Uterus (tissue), 4 donors: ENCODE data around the gene KCTD2. TPM values are rescaled to one million over a fixed set of nuclear protein-coding genes. Genes with fewer than 3 reads are reported as not detected.

ENCODE experiments used
- DNase-seq, 2 donors: peaks; one replicate each; pipeline ENCODE4 v3.0.0-alpha.2; 2019 to 2020
- H3K27ac ChIP-seq, 2 donors: fragments of 200-600 bp; sonication (generic); 1 replicate in 1 of 2; 2 replicates in 1 of 2; pipeline ENCODE4 v1.5.1; 2016 to 2018
- H3K27me3 ChIP-seq, 2 donors: fragments of 200-600 bp; sonication (generic); one replicate each; pipeline ENCODE4 v1.5.1; 2018 to 2019; ENCODE audit warnings: control low read depth in 1 of 2
- H3K36me3 ChIP-seq, 2 donors: fragments of 200-600 bp; sonication (generic); one replicate each; pipeline ENCODE4 v1.5.1; 2019; ENCODE audit warnings: control low read depth in 1 of 2
- H3K4me1 ChIP-seq, 2 donors: fragments of 200-600 bp; sonication (generic); one replicate each; pipeline ENCODE4 v1.5.1; 2018 to 2019; ENCODE audit warnings: control low read depth in 1 of 2
- H3K4me3 ChIP-seq, 2 donors: fragments of 200-600 bp; sonication (generic); 1 replicate in 1 of 2; 2 replicates in 1 of 2; pipeline ENCODE4 v1.5.1; 2018 to 2019; ENCODE audit warnings: mild to moderate bottlenecking in 1 of 2
- H3K9me3 ChIP-seq, 2 donors: fragments of 200-600 bp; sonication (generic); one replicate each; pipeline ENCODE4 v1.5.1; 2019; ENCODE audit warnings: control low read depth in 1 of 2
- POLR2A ChIP-seq, 2 donors: fragments of 450-650 bp; IDR thresholded peaks; one replicate each; pipeline ENCODE4 v1.6.1; 2016; ENCODE audit warnings: antibody characterized with exemption in 2 of 2, mild to moderate bottlenecking in 1 of 2, moderate library complexity in 1 of 2
- intact Hi-C: fragments of 100-400 bp; cut with DNase I; formaldehyde crosslinking; loops from one replicate; pipeline ENCODE4 v1.15.1; 2023; ENCODE audit warnings: low total_unique reads
- total RNA-seq, 4 donors: library from RNA; depleted of rRNA in 3 of 4; stranded (reverse); fragments of >200 nt in 3 of 4; gene quantifications; one replicate each; pipeline versions ENCODE4 v1.1.0 to v1.2.4, GENCODE V29; 2014 to 2023
- TF ChIP-seq, protein P1 (sequence below), 4 experiments: fragments of 200-600 bp in 2 of 4; fragments of 450-650 bp in 2 of 4; sonication (generic) in 2 of 4; IDR thresholded peaks; one replicate each; pipeline ENCODE4 v1.5.1; 2016 to 2019; ENCODE audit warnings: antibody characterized with exemption in 4 of 4, mild to moderate bottlenecking in 2 of 4, moderate library complexity in 1 of 4
- donor health status: DM: yes; HTN: yes; CAD: no.

KCTD2 gene
- total RNA-seq, 4 donors from 2014 or later, result 2.4 to 39.0 (median 15.0) TPM

DNA sequence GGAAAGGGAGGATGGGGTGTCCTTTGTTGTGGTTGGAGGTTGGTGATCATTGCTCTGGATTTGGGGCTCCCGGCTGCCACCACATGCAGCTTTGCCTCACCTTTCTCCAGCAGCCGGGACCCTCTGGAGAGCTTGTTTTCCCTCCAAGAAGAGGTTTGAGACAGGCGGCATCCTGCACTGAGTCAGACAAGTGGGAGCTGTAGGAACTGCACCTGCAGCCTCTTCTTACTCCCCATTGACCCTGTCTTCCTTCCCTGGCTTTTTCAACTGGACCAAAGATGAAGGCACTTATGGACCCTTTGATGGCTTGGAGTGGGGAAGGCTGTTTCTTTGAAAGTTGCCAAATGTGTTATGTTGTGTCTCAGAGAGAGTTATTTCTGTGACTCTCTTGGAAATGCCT lies 16.6 kb downstream of the KCTD2 start:
- DNase-seq, result no peak
- no peaks in the 10 kb centered on the region for H3K27me3 ChIP-seq
- no peaks in the 10 kb centered on the region for H3K9me3 ChIP-seq
- no peaks in the 10 kb centered on the region for H3K4me1 ChIP-seq
- TF ChIP-seq, protein P1, sequence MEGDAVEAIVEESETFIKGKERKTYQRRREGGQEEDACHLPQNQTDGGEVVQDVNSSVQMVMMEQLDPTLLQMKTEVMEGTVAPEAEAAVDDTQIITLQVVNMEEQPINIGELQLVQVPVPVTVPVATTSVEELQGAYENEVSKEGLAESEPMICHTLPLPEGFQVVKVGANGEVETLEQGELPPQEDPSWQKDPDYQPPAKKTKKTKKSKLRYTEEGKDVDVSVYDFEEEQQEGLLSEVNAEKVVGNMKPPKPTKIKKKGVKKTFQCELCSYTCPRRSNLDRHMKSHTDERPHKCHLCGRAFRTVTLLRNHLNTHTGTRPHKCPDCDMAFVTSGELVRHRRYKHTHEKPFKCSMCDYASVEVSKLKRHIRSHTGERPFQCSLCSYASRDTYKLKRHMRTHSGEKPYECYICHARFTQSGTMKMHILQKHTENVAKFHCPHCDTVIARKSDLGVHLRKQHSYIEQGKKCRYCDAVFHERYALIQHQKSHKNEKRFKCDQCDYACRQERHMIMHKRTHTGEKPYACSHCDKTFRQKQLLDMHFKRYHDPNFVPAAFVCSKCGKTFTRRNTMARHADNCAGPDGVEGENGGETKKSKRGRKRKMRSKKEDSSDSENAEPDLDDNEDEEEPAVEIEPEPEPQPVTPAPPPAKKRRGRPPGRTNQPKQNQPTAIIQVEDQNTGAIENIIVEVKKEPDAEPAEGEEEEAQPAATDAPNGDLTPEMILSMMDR (IDR thresholded peaks at IDR 0.05), result no peak
- TF ChIP-seq POLR2A (IDR thresholded peaks at IDR 0.05), result no peak
- H3K36me3 ChIP-seq, result no peaks in the 10 kb centered on the region
- no peak overlapping the region for H3K4me3 ChIP-seq
- no peak overlapping the region for H3K27ac ChIP-seq
- intact Hi-C loops, result no loop called here

DNA sequence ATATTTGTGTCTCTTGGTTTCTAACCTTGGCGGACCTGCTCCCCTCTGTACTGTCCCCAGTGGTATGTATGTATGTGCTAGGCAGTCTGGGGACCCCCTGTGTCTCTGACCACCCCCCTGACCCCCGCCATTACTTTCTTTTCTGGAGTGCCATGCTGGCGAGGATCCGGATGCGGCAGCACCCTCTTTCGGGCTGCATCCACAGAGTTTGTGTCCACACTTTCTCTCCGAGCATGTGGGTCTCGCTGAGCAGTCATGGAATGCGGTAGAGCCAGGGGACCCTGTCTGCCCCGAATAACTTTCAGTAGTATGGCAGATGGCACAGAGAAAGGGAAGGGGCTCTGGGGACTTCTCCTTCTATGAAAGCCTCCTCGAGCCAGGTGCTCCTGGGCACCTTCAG lies 17.0 kb downstream of the KCTD2 start:
- Histone ChIP-seq H3K4me3 (no peak overlapping the region), H3K36me3 (no peaks in the 10 kb centered on the region), H3K27ac (no peak overlapping the region), H3K9me3 (no peaks in the 10 kb centered on the region), H3K27me3 (no peaks in the 10 kb centered on the region), H3K4me1 (no peaks in the 10 kb centered on the region)
- TF ChIP-seq, protein P1 (IDR thresholded peaks at IDR 0.05), result no peak
- TF ChIP-seq POLR2A (IDR thresholded peaks at IDR 0.05), result no peak
- DNase-seq, result no peak
- intact Hi-C loops, result no loop called here

DNA sequence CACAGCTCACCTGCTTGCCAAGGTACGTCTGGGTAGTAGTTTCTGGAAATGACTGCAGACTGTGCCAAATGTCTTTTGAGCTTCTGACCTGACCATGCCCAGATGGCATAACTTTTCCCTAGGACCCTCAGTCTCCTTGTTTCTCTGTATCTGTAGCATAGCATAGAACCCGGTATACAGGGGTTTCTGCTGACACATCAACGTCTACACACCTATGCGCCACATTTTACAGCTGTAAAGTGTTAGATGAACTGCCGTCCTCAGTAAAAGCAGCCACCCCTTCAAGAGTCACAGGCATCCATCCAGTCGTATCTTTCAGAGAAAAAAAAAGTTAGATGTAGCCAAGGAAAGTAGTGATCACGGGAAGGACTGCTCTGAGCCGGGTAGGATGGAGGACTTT lies 17.4 kb downstream of the KCTD2 start:
- intact Hi-C loops, result no loop called here
- DNase-seq, result no peak
- TF ChIP-seq, protein P1 (IDR thresholded peaks at IDR 0.05), result no peak
- TF ChIP-seq POLR2A (IDR thresholded peaks at IDR 0.05), result no peak
- no peaks in the 10 kb centered on the region for H3K36me3 ChIP-seq
- no peaks in the 10 kb centered on the region for H3K27me3 ChIP-seq
- H3K9me3 ChIP-seq, result no peaks in the 10 kb centered on the region
- H3K4me3 ChIP-seq, result no peak overlapping the region
- H3K4me1 ChIP-seq, result no peaks in the 10 kb centered on the region
- no peak overlapping the region for H3K27ac ChIP-seq

DNA sequence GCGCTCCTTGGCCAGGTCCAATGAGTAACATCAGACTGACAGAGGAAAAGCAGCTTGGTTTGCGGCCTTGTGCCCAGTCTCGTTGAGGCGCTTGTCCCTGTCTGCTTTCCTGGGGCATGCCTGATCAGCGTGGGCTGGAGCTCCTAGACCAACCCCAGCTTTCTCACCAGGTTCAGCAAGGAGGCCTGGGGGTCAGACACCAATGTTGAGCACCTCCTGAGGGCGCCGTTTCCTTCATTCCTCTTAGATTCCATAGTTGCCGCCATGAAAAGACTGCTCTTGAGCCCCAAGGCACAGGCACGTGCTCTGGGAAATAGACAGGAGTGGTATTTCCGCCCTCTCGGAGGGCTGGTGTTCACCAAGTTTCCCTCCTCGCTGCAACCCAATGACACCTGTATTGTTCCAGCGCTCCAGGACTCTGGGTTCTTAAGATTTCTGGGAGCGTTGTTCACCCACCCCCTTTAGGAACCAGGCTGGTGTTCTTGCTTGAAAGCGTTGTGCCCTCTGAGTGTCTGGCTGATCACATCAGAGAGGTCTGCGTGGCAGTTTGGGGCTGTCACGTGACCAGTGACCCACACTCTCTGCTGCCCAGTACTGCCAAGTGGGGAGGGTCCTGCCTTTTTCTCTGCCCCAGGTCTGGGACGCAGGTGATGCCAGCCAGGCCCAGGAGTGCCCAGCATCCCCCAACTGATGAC lies 18.0 kb downstream of the KCTD2 start:
- Histone ChIP-seq H3K9me3 (no peaks in the 10 kb centered on the region), H3K27me3 (no peaks in the 10 kb centered on the region), H3K4me3 (no peak overlapping the region), H3K36me3 (no peaks in the 10 kb centered on the region), H3K27ac (no peak overlapping the region), H3K4me1 (no peaks in the 10 kb centered on the region)
- TF ChIP-seq, protein P1 (IDR thresholded peaks at IDR 0.05), result no peak
- TF ChIP-seq POLR2A (IDR thresholded peaks at IDR 0.05), result no peak
- no peak for DNase-seq
- intact Hi-C loops, result no loop called here

DNA sequence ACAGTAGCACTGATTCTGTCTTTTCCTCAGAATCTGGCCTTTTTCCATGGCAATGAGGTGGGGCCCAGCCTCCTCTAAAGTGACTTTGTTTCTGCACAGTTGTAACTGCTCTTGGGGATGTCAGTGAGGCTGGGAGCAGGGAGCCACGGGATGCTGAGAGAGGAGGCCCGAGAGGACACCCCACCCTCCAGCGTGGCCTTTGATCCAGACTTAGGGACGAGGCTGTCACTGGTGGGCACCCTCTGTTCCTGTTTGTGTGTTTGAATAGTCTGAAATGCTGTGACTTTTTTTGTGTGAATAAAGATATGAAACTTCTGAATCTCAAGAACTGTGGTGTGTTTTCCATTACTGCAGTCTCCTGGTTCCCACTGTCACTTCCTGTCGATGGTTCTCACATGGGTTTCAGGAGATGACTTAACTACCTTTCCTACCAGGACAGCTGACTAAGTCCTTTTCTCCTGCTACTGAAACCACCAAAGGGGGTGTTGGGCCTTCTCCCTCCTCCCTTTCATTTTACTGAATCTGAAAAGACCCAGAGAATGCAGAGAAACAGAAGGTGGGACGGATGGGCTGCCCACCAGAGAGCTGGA lies 18.6 kb downstream of the KCTD2 start:
- no peaks in the 10 kb centered on the region for H3K36me3 ChIP-seq
- DNase-seq, result no peak
- intact Hi-C loops, result no loop called here
- no peak overlapping the region for H3K27ac ChIP-seq
- H3K27me3 ChIP-seq, result no peaks in the 10 kb centered on the region
- no peaks in the 10 kb centered on the region for H3K4me1 ChIP-seq
- H3K9me3 ChIP-seq, result no peaks in the 10 kb centered on the region
- TF ChIP-seq POLR2A (IDR thresholded peaks at IDR 0.05), result no peak
- TF ChIP-seq, protein P1 (IDR thresholded peaks at IDR 0.05), result no peak
- no peak overlapping the region for H3K4me3 ChIP-seq
